Activated naive CD8-positive, alpha-beta T cell treated with anti-CD3 and anti-CD28 coated beads, Interleukin-2, amount 10 ng/mL, durations not matched to agents 7 days and 5 days (primary cell): ENCODE data around the gene CBS. TPM values are rescaled to one million over a fixed set of nuclear protein-coding genes. Genes with fewer than 3 reads are reported as not detected.
A peak's percentile ranks its signal among the peaks of the same experiment; 100 is the strongest.
"Not testable (repeated sequence)": the region's sequence is repeated elsewhere in the genome, so short reads cannot be mapped to it uniquely, and the experiment has no call there.

ENCODE experiments used
- ATAC-seq: fragments of 150-1000 bp; cut with Tn5 transposase; one replicate; pipeline ENCODE4 v1.10.0; 2021; ENCODE audit warnings: low read depth, moderate library complexity
- POLR2A ChIA-PET: fragments of 350-600 bp; sonication (Branson Sonifier 250); formaldehyde crosslinking; loops from one replicate; lab custom pipeline; 2021; ENCODE audit warnings: antibody characterized with exemption; lab: Charles Lee
- DNase-seq: peaks from one replicate; pipeline ENCODE4 v3.0.0; 2021
- H3K27ac Mint-ChIP-seq: one replicate; pipeline ENCODE4 v1.8.0; 2022; ENCODE audit warnings: mild to moderate bottlenecking, mixed read lengths
- H3K27me3 Mint-ChIP-seq: one replicate; pipeline ENCODE4 v1.8.0; 2022; ENCODE audit warnings: mild to moderate bottlenecking, moderate library complexity, mixed read lengths
- H3K36me3 Mint-ChIP-seq: one replicate; pipeline ENCODE4 v1.8.0; 2021; ENCODE audit warnings: mild to moderate bottlenecking, mixed read lengths
- H3K4me1 Mint-ChIP-seq: one replicate; pipeline ENCODE4 v1.8.0; 2021; ENCODE audit warnings: mixed read lengths
- H3K4me3 Mint-ChIP-seq: one replicate; pipeline ENCODE4 v1.8.0; 2022; ENCODE audit warnings: mild to moderate bottlenecking, moderate library complexity, mixed read lengths
- H3K9me3 Mint-ChIP-seq: one replicate; pipeline ENCODE4 v1.8.0; 2021; ENCODE audit warnings: mixed read lengths
- total RNA-seq, 2 experiments: library from RNA; stranded (reverse); gene quantifications; one replicate each; pipeline ENCODE4 v1.2.3, GENCODE V29; 2021

CBS gene
- 10 to 100 TPM; 13.7 to 14.3 TPM for total RNA-seq

GRCh38 chr21:43075170-43076022 is at the start of gene CBS:
TSS of gene CBS (minus strand) at chr21:43075835. CDS start at chr21:43072193, 3,642 bp downstream.
- H3K27me3 Mint-ChIP-seq, H3K4me1 Mint-ChIP-seq, DNase-seq, POLR2A ChIA-PET, H3K4me3 Mint-ChIP-seq, H3K27ac Mint-ChIP-seq, H3K36me3 Mint-ChIP-seq, H3K9me3 Mint-ChIP-seq: not testable (repeated sequence)
- ATAC-seq, result peak; percentile 37

GRCh38 chr21:43115956-43116355 is 40.3 kb upstream of the CBS start:
- H3K27me3 Mint-ChIP-seq, DNase-seq, H3K9me3 Mint-ChIP-seq, H3K36me3 Mint-ChIP-seq, POLR2A ChIA-PET, H3K4me3 Mint-ChIP-seq, ATAC-seq, H3K27ac Mint-ChIP-seq, H3K4me1 Mint-ChIP-seq: not testable (repeated sequence)

- not testable (repeated sequence) for ATAC-seq
These were observed 38.8 kb upstream of the CBS start for GRCh38 chr21:43114483-43114882.

GRCh38 chr21:43109006-43109405 is 33.4 kb upstream of the CBS start:
- H3K4me3 Mint-ChIP-seq, POLR2A ChIA-PET, H3K9me3 Mint-ChIP-seq, H3K27me3 Mint-ChIP-seq, H3K4me1 Mint-ChIP-seq, DNase-seq, H3K36me3 Mint-ChIP-seq, H3K27ac Mint-ChIP-seq: not testable (repeated sequence)
- peak; percentile 43 for ATAC-seq

More at GRCh38 chr21:43114483-43114882, 38.8 kb upstream of the CBS start:
- H3K9me3 Mint-ChIP-seq, DNase-seq, POLR2A ChIA-PET, H3K4me1 Mint-ChIP-seq, H3K4me3 Mint-ChIP-seq, H3K27ac Mint-ChIP-seq, H3K36me3 Mint-ChIP-seq, H3K27me3 Mint-ChIP-seq: not testable (repeated sequence)

GRCh38 chr21:43108177-43108576 is 32.5 kb upstream of the CBS start:
- H3K36me3 Mint-ChIP-seq, H3K27ac Mint-ChIP-seq, H3K4me1 Mint-ChIP-seq, ATAC-seq, H3K4me3 Mint-ChIP-seq, POLR2A ChIA-PET, DNase-seq, H3K9me3 Mint-ChIP-seq, H3K27me3 Mint-ChIP-seq: not testable (repeated sequence)

- H3K36me3 Mint-ChIP-seq, H3K27ac Mint-ChIP-seq, DNase-seq, H3K27me3 Mint-ChIP-seq, ATAC-seq, POLR2A ChIA-PET, H3K4me3 Mint-ChIP-seq, H3K9me3 Mint-ChIP-seq, H3K4me1 Mint-ChIP-seq: not testable (repeated sequence)
These were observed 32.1 kb upstream of the CBS start for GRCh38 chr21:43107794-43108137.

GRCh38 chr21:43106965-43107793 is 31.5 kb upstream of the CBS start, which contains the start of gene U2AF1:
TSS of gene U2AF1 (minus strand) at chr21:43107570. CDS start at chr21:43107494, 76 bp downstream.
- H3K9me3 Mint-ChIP-seq, DNase-seq, H3K27ac Mint-ChIP-seq, H3K36me3 Mint-ChIP-seq, POLR2A ChIA-PET, H3K4me1 Mint-ChIP-seq, H3K27me3 Mint-ChIP-seq, H3K4me3 Mint-ChIP-seq: not testable (repeated sequence)
- peak; percentile 94 for ATAC-seq

- POLR2A ChIA-PET, H3K36me3 Mint-ChIP-seq, H3K9me3 Mint-ChIP-seq, ATAC-seq, DNase-seq, H3K4me3 Mint-ChIP-seq, H3K4me1 Mint-ChIP-seq, H3K27ac Mint-ChIP-seq, H3K27me3 Mint-ChIP-seq: not testable (repeated sequence)
These were observed 29.0 kb upstream of the CBS start for GRCh38 chr21:43104642-43105041.

- POLR2A ChIA-PET, H3K27ac Mint-ChIP-seq, DNase-seq, H3K9me3 Mint-ChIP-seq, ATAC-seq, H3K27me3 Mint-ChIP-seq, H3K4me3 Mint-ChIP-seq, H3K36me3 Mint-ChIP-seq, H3K4me1 Mint-ChIP-seq: not testable (repeated sequence)
These were observed 26.6 kb upstream of the CBS start for GRCh38 chr21:43102281-43102680.

- ATAC-seq, H3K27ac Mint-ChIP-seq, DNase-seq, H3K36me3 Mint-ChIP-seq, POLR2A ChIA-PET, H3K9me3 Mint-ChIP-seq, H3K27me3 Mint-ChIP-seq, H3K4me3 Mint-ChIP-seq, H3K4me1 Mint-ChIP-seq: not testable (repeated sequence)
These were observed 26.0 kb upstream of the CBS start for GRCh38 chr21:43101676-43102075.

GRCh38 chr21:43101000-43101399 is 25.4 kb upstream of the CBS start:
- H3K9me3 Mint-ChIP-seq, H3K27me3 Mint-ChIP-seq, ATAC-seq, H3K36me3 Mint-ChIP-seq, H3K4me1 Mint-ChIP-seq, POLR2A ChIA-PET, H3K27ac Mint-ChIP-seq, DNase-seq, H3K4me3 Mint-ChIP-seq: not testable (repeated sequence)

GRCh38 chr21:43091979-43092614 is 16.5 kb upstream of the CBS start:
- H3K36me3 Mint-ChIP-seq, H3K27me3 Mint-ChIP-seq, ATAC-seq, POLR2A ChIA-PET, DNase-seq, H3K9me3 Mint-ChIP-seq, H3K4me3 Mint-ChIP-seq, H3K27ac Mint-ChIP-seq, H3K4me1 Mint-ChIP-seq: not testable (repeated sequence)

GRCh38 chr21:43090947-43091346 is 15.3 kb upstream of the CBS start:
- H3K27ac Mint-ChIP-seq, ATAC-seq, DNase-seq, H3K27me3 Mint-ChIP-seq, H3K4me1 Mint-ChIP-seq, H3K9me3 Mint-ChIP-seq, H3K4me3 Mint-ChIP-seq, POLR2A ChIA-PET, H3K36me3 Mint-ChIP-seq: not testable (repeated sequence)
